ENCODE results near the gene APCDD1. TPM values are rescaled to one million over a fixed set of nuclear protein-coding genes. Genes with fewer than 3 reads are reported as not detected.

Gene APCDD1
- 37.6 TPM for polyA plus RNA-seq (2013, experiment 1 of 2)
- polyA plus RNA-seq (2013, experiment 2 of 2), result 28.9 TPM

DNA sequence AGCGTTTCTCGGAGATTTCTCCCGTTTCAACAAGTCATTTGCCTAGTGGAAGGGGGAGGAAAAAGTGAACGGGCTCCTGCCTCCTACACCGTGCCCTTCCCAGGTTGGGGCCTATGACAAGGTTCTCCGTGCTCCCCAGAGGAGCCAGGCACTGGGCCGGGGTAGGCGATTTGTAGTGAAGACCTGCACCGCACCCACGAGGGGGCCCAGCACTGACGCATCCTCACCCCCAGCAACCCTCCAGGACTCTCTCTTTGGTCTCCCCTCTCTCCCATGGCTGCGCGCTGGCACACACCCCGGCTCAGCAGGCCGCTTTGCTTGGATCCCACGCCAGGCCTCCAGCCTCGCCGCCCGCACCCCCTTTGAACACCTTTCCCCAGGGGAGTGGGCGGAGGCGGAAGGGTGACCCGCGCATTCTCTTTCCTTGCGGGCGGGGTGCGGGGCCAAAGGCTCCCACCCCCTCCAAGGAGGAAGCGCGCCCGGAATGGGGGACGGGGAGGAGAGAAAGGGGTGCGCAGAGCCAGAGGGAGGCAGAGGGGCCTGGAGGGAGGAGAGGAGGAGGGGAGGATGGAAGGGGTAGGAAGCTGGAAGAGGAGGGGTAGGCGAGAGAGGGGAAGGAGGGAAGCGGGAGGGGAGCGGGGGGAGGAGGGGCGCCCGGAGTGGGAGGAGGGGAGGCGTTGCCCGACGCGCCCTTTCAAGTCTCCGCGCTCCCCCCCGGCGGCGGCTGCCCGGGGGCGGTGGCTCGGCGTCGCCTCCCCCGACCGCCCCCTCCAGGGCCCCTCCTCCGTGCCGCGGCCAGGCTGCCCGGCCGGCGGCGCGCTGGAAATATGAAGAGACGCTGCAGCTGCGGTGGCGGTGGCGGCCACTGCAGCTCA is at the start of gene APCDD1:
Gene APCDD1, plus strand, starts transcription at position 830 of the 875 bp plus-strand sequence. CDS start 347 bp downstream, outside the sequence.
- H3K27ac ChIP-seq (ENCODE audit: low read depth, low read length, severe bottlenecking), result peak within 1 kb of the TSS; percentile 64
- peak within 1 kb of the TSS; percentile 58 for H3K4me3 ChIP-seq (ENCODE audit: extremely low read depth, insufficient read depth, low read length, poor library complexity, severe bottlenecking)
- H3K9me3 ChIP-seq (ENCODE audit: control insufficient read depth, low read length), result no peaks in the 10 kb centered on the region
- 7 to 13% methylated on average over 23 to 34 of the region's 64 CpGs for WGBS, 2 experiments (ENCODE audit: insufficient coverage in 2 of 2)
- H3K4me1 ChIP-seq (ENCODE audit: control insufficient read depth, insufficient read depth, low read length, poor library complexity, severe bottlenecking), result peaks cover 11% of the 10 kb centered on the region
- no peaks in the 10 kb centered on the region for H3K36me3 ChIP-seq (ENCODE audit: control insufficient read depth, insufficient read depth, low read length)

DNA sequence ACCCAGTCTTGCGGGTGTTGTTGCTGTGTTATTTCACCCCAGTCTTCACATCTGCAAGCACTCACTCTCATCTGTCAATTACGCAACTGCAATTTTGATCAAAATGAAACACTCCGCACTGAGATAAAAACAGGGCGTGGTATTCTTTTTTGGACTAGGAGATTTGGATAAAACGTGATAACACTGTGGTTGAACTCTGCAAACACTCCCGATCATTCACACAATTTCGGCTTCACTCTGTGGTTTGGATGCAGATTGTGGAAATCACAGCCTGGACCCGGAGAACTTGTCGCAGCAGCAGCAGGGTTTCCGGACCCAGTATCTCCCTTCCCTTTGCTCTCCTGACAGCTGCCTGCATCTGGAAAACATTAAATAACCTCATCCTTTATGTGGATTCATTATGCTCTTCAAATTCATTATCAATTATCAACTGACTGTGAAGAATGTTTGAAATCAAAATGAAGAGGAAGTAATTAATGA is 49.4 kb upstream of the APCDD1 start:
- WGBS, 2 experiments (ENCODE audit: insufficient coverage in 2 of 2), result 87 to 91% methylated on average over 8 to 9 of the region's 10 CpGs
- Histone ChIP-seq H3K27ac (ENCODE audit: low read depth, low read length, severe bottlenecking) (no peak overlapping the region), H3K4me3 (ENCODE audit: extremely low read depth, insufficient read depth, low read length, poor library complexity, severe bottlenecking) (no peak overlapping the region), H3K4me1 (ENCODE audit: control insufficient read depth, insufficient read depth, low read length, poor library complexity, severe bottlenecking) (peaks cover 14% of the 10 kb centered on the region), H3K36me3 (ENCODE audit: control insufficient read depth, insufficient read depth, low read length) (no peaks in the 10 kb centered on the region), H3K9me3 (ENCODE audit: control insufficient read depth, low read length) (no peaks in the 10 kb centered on the region)

DNA sequence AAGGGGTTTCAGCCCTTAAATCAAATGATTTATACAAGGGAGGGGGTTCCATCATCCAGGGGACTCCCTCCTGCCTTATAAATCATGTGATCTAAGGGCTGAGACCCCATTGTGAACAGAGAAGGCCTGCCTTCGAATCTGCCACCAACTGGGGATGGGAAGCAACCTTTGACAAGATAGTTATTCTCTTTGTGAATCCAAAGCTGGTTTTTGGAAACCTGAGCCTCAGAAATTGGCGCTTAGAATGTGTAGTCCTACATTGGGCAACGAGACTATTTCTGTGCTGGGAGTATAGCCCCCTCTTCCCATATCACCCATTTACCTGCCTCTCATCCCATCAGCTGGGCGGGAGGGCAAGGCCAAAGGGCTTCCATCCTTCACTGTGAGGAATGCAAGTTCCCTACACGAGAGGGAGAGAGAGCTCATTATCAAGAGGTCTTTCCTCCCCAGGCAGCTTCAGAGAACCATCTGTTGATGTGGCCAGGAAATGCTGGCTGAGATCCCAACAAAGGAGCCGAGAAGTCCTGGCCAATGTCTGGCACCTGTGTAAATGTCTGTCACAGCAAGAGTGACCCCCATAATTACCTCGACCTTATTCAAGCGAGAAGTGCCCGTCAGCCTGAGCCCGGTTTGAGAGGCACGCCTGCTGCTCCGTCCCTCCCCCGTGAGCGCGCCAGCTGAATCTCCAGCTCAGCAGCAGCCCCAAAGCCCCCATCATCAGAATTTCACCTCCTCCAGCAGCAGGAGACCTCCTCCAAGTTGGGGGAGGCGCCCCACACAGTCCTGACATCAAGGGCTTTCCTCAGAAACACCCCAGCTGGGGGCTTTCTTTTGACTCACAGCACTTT is 48.4 kb upstream of the APCDD1 start:
- no peaks in the 10 kb centered on the region for H3K9me3 ChIP-seq (ENCODE audit: control insufficient read depth, low read length)
- peaks cover 14% of the 10 kb centered on the region for H3K4me1 ChIP-seq (ENCODE audit: control insufficient read depth, insufficient read depth, low read length, poor library complexity, severe bottlenecking)
- no peak overlapping the region for H3K27ac ChIP-seq (ENCODE audit: low read depth, low read length, severe bottlenecking)
- no peaks in the 10 kb centered on the region for H3K36me3 ChIP-seq (ENCODE audit: control insufficient read depth, insufficient read depth, low read length)
- WGBS, 2 experiments (ENCODE audit: insufficient coverage in 2 of 2), result 39 to 43% methylated on average over 8 of the region's 16 CpGs
- no peak overlapping the region for H3K4me3 ChIP-seq (ENCODE audit: extremely low read depth, insufficient read depth, low read length, poor library complexity, severe bottlenecking)

DNA sequence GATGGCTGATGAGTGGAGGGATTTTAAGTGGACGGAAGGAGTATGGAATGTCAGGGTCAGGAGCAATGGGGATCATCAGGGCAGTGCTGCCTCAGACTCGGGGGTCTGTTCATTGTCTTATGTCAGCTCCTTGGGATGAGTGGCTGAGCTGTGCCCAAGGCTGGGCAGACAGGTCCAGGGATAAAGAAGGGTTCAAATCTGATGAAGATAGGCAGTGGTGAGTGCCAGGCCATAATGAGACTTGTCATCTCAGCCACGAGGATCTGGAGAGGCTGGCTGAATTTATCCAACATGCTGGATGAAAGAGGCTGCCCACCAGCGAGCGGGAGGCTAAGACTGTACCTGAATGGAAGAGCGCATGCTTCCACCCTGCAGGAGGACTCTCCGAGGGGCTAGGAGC is 46.3 kb upstream of the APCDD1 start:
- H3K4me1 ChIP-seq (ENCODE audit: control insufficient read depth, insufficient read depth, low read length, poor library complexity, severe bottlenecking), result peaks cover 5% of the 10 kb centered on the region
- H3K27ac ChIP-seq (ENCODE audit: low read depth, low read length, severe bottlenecking), result no peak overlapping the region
- 85 to 95% methylated on average over 7 of the region's 7 CpGs for WGBS, 2 experiments (ENCODE audit: insufficient coverage in 2 of 2)
- H3K4me3 ChIP-seq (ENCODE audit: extremely low read depth, insufficient read depth, low read length, poor library complexity, severe bottlenecking), result no peak overlapping the region
- no peaks in the 10 kb centered on the region for H3K36me3 ChIP-seq (ENCODE audit: control insufficient read depth, insufficient read depth, low read length)
- H3K9me3 ChIP-seq (ENCODE audit: control insufficient read depth, low read length), result no peaks in the 10 kb centered on the region

DNA sequence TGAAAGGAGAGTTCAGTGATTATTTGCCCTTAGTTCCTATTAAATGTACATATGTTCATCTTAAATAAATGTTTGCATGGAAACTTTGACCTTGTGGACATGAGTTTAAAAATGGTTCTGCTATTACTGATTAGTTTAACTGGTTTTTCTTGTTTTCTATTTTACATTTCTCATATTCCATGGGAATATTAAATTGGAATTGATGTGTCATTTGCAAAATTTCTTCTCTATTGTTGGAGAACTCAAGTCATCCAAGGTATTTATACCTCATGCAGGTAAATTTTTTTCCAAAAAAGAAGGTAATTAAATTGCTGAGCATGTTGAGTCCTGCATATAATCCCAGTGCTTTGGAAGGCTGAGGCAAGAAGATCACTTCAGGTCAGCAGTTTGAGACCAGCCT is 45.4 kb upstream of the APCDD1 start:
- H3K4me3 ChIP-seq (ENCODE audit: extremely low read depth, insufficient read depth, low read length, poor library complexity, severe bottlenecking), result no peak overlapping the region
- H3K9me3 ChIP-seq (ENCODE audit: control insufficient read depth, low read length), result no peaks in the 10 kb centered on the region
- no peaks in the 10 kb centered on the region for H3K36me3 ChIP-seq (ENCODE audit: control insufficient read depth, insufficient read depth, low read length)
- peaks cover 5% of the 10 kb centered on the region for H3K4me1 ChIP-seq (ENCODE audit: control insufficient read depth, insufficient read depth, low read length, poor library complexity, severe bottlenecking)
- no peak overlapping the region for H3K27ac ChIP-seq (ENCODE audit: low read depth, low read length, severe bottlenecking)

DNA sequence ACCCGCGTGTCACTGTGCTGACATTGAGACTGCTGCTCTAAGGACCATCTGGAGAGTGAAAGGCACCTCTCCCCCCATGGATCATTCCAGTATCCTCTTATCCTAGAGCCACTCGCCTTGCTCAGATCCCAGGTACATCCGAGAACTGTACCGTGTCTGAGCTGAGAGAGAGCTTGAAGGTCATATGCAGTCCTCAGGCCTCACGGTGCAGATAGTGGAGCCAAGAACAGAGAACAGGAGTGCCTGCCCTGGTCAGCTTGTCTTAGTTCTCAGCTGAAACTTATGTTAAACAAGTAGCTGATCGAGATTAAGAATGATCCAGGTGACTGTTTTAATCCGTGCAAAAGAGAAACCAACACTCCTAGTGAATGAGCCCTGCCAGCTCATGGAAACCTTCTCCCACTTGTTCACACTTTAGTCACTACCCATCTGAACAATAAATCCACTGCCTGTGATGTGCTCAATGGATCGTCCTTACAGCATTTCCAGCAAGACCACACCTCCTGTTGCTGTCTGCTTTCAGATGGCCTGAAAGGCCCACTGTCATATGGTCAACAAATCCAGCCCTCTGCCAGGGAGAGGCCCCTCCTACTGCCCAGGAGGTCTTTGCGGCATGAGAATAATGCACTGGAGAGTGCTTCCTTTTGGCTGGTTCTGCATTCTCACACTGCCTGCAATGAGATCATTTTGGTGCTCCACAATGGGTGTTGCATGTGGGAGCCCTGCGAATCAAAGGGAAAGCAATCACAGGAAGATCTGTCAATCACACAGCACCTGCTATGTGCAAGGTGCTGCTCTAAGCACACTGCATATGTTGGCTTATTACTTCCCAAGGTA is 43.7 kb upstream of the APCDD1 start:
- no peak overlapping the region for H3K4me3 ChIP-seq (ENCODE audit: extremely low read depth, insufficient read depth, low read length, poor library complexity, severe bottlenecking)
- WGBS, 2 experiments (ENCODE audit: insufficient coverage in 2 of 2), result 72 to 75% methylated on average over 10 to 11 of the region's 11 CpGs
- H3K36me3 ChIP-seq (ENCODE audit: control insufficient read depth, insufficient read depth, low read length), result no peaks in the 10 kb centered on the region
- no peak overlapping the region for H3K27ac ChIP-seq (ENCODE audit: low read depth, low read length, severe bottlenecking)
- no peaks in the 10 kb centered on the region for H3K9me3 ChIP-seq (ENCODE audit: control insufficient read depth, low read length)
- peaks cover 5% of the 10 kb centered on the region for H3K4me1 ChIP-seq (ENCODE audit: control insufficient read depth, insufficient read depth, low read length, poor library complexity, severe bottlenecking)

DNA sequence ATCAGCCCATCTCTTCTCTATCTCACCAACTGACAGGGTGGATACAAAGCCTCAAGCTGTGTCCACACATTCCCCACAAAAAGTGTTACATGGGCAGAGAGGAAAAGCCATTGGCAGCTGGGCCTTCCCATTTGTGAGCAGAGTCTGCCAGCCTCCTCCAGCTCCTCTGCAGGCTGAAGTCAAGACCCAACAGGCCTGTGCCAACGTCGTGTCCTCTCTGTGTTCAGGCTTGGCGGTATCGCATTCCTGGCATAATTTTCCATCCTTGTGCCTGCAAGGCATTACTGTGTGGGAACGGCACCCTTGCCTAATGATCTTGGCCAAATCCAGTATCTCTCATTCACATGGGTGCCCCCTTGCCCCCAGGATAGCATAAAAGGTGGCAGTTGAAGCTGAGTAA is 41.5 kb upstream of the APCDD1 start:
- Histone ChIP-seq H3K36me3 (ENCODE audit: control insufficient read depth, insufficient read depth, low read length) (no peaks in the 10 kb centered on the region), H3K4me3 (ENCODE audit: extremely low read depth, insufficient read depth, low read length, poor library complexity, severe bottlenecking) (no peak overlapping the region), H3K9me3 (ENCODE audit: control insufficient read depth, low read length) (no peaks in the 10 kb centered on the region), H3K4me1 (ENCODE audit: control insufficient read depth, insufficient read depth, low read length, poor library complexity, severe bottlenecking) (no peaks in the 10 kb centered on the region), H3K27ac (ENCODE audit: low read depth, low read length, severe bottlenecking) (no peak overlapping the region)
- 89 to 98% methylated on average over 5 of the region's 5 CpGs for WGBS, 2 experiments (ENCODE audit: insufficient coverage in 2 of 2)

DNA sequence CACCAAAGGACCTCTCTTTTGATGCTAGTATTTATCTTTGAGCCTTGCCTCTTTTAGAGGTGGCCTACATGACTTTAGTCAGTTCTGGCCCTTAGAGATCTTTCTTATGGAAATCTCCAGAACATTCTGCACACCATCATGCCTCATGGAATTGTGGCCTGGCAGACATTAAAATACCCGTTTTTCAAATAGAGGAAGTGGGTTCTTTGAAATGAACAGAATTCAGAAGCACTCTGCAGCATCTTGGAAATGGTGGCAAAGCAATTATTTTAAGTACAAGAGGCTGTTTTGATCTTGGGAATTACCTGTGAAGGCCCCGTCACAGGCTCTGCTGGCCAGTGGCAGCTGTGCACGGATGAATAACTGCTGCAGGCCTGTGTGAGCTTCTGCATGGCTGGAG is 40.7 kb upstream of the APCDD1 start:
- Histone ChIP-seq H3K36me3 (ENCODE audit: control insufficient read depth, insufficient read depth, low read length) (no peaks in the 10 kb centered on the region), H3K4me3 (ENCODE audit: extremely low read depth, insufficient read depth, low read length, poor library complexity, severe bottlenecking) (no peak overlapping the region), H3K9me3 (ENCODE audit: control insufficient read depth, low read length) (no peaks in the 10 kb centered on the region), H3K27ac (ENCODE audit: low read depth, low read length, severe bottlenecking) (no peak overlapping the region), H3K4me1 (ENCODE audit: control insufficient read depth, insufficient read depth, low read length, poor library complexity, severe bottlenecking) (no peaks in the 10 kb centered on the region)
- WGBS, 2 experiments (ENCODE audit: insufficient coverage in 2 of 2), result 74 to 76% methylated on average over 3 of the region's 3 CpGs

DNA sequence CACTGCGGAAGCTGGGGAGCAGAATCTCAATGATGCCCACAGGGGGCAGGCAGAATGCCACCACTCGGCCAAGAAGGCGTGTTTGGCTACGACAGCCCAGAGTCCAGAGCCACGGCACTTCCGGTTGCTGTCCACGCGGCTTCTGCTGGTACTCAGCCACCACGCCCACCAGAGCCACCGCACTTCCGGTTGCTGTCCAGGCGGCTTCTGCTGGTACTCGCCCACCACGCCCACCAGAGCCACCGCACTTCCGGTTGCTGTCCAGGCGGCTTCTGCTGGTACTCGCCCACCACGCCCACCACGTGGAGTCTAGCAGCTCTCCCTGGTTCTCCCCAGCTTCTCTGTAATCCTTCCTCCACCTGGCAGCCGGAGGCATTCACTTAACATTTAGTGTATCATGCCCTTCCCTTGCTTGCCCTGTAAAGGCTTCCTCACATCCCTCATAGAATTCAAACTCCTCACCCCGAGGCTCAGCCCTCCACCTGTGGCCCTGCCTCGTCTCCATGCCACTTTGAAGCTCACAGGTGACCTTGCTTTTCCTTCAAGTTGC is 40.1 kb upstream of the APCDD1 start:
- WGBS, 2 experiments (ENCODE audit: insufficient coverage in 2 of 2), result 90 to 94% methylated on average over 23 of the region's 23 CpGs
- Histone ChIP-seq H3K27ac (ENCODE audit: low read depth, low read length, severe bottlenecking) (no peak overlapping the region), H3K36me3 (ENCODE audit: control insufficient read depth, insufficient read depth, low read length) (no peaks in the 10 kb centered on the region), H3K4me1 (ENCODE audit: control insufficient read depth, insufficient read depth, low read length, poor library complexity, severe bottlenecking) (no peaks in the 10 kb centered on the region), H3K9me3 (ENCODE audit: control insufficient read depth, low read length) (no peaks in the 10 kb centered on the region), H3K4me3 (ENCODE audit: extremely low read depth, insufficient read depth, low read length, poor library complexity, severe bottlenecking) (no peak overlapping the region)

DNA sequence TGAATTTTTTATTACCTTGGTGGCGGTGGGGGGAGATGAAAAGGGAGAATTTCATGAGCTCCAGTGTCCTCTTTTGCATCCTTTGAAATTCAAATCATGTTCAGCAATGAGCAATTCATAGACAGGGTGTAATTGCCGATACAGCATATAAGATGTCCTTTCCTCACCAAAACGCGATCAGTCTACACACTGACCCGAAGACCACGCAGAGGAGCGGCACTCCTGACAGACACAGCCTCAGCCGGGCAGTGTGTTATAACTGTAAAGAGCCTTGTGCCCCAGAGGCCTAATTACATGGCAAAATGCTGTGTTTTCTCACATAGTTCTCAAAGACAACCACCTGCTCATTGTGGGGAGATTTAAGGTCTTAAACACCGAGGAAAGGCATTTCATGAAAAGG is 38.4 kb upstream of the APCDD1 start:
- WGBS, 2 experiments (ENCODE audit: insufficient coverage in 2 of 2), result 54 to 85% methylated on average over 2 to 8 of the region's 9 CpGs
- Histone ChIP-seq H3K36me3 (ENCODE audit: control insufficient read depth, insufficient read depth, low read length) (no peaks in the 10 kb centered on the region), H3K4me3 (ENCODE audit: extremely low read depth, insufficient read depth, low read length, poor library complexity, severe bottlenecking) (no peak overlapping the region), H3K27ac (ENCODE audit: low read depth, low read length, severe bottlenecking) (no peak overlapping the region), H3K9me3 (ENCODE audit: control insufficient read depth, low read length) (no peaks in the 10 kb centered on the region), H3K4me1 (ENCODE audit: control insufficient read depth, insufficient read depth, low read length, poor library complexity, severe bottlenecking) (no peaks in the 10 kb centered on the region)

Data from mesodermal cell (in vitro differentiated cells).